GM12874 (cell line): ENCODE results near the gene RNF11.

Experiments used
- TF ChIP-seq, protein P1 (sequence below): IDR thresholded peaks from 2 replicates; pipeline ENCODE4 v1.5.1; 2011; ENCODE audit warnings: low read depth, mild to moderate bottlenecking, control low read depth, low read length, moderate library complexity; ENCODE audit not compliant: insufficient read depth

The RNF11 gene

DNA sequence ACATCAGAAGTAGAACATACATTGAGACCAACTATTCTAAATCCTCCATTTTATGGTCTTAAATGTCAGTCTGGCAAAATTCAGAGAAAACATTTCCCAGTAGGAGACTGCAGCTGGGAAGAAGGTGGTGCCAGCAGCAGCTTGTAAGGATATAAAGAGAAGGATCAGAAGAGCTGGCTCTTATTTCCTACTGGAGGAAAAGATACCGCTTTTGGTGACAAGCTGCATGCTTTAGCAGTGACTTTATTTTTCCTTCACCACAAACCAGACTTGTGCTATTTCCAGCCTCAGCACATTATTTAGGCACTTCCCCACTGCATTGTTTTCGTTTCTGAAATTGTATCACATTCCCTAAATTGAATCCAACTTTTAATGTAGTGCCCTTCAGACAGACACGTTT, 28.4 kb downstream of the RNF11 start:
- TF ChIP-seq, protein P1, sequence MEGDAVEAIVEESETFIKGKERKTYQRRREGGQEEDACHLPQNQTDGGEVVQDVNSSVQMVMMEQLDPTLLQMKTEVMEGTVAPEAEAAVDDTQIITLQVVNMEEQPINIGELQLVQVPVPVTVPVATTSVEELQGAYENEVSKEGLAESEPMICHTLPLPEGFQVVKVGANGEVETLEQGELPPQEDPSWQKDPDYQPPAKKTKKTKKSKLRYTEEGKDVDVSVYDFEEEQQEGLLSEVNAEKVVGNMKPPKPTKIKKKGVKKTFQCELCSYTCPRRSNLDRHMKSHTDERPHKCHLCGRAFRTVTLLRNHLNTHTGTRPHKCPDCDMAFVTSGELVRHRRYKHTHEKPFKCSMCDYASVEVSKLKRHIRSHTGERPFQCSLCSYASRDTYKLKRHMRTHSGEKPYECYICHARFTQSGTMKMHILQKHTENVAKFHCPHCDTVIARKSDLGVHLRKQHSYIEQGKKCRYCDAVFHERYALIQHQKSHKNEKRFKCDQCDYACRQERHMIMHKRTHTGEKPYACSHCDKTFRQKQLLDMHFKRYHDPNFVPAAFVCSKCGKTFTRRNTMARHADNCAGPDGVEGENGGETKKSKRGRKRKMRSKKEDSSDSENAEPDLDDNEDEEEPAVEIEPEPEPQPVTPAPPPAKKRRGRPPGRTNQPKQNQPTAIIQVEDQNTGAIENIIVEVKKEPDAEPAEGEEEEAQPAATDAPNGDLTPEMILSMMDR = no peak

DNA sequence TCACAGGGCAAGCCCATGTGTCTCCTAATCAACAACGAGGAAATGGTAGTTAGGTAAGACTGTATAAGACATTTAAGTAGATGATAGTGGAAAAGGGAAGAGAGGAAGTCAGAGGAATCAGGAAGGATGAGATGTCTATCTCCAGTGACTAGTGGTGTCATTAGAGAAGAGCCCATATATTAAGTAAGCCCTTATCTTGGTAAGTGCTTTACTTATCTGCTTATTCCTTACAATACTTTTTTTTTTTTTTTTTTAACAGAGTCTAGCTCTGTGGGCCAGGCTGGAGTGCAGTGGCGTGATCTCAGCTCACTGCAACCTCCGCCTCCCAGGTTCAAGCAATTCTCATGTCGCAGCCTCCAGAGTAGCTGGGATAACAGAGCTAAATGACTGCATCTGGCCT, 29.5 kb downstream of the RNF11 start:
- TF ChIP-seq, protein P1 = no peak

DNA sequence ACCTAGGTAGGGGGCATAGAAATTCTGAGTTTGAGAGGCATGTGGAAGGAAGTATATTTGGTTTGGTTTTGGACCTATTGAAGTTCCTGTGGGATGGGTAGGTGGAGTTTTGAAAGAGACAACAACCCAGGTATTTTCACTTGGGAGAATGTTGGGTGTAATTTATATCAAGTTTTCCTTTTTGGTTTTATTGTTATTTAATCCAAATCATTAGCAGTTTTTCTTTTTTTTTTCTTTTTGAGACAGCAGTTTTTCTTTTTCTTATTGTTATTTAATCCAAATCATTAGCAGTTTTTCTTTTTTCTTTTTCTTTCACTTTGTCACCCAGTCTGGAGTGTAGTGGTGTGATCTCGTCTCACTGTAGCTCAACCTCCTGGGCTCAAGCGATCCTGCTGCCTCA, 30.1 kb downstream of the RNF11 start:
- TF ChIP-seq, protein P1 = no peak

DNA sequence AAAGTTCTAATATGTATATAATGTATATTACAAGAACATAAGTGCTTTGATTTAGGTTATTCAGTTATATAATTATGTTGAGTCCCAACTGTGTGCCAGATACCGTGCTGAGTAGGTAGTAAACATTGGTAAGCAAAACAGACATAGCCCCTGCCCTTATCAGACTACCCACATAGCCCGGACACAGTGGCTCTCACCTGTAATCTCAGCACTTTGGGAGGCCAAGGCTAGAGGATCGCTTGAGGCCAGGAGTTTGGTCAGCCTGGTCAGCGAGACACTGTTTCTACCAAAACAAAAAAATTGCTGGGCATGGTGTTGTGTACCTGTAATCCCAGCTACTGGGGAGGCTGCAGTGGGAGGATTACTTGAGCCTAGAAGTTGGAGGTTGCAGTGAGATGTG, 30.7 kb downstream of the RNF11 start:
- TF ChIP-seq, protein P1 = no peak

GRCh38 chr1:51268634-51269033, 32.6 kb downstream of the RNF11 start:
- TF ChIP-seq, protein P1 = no peak

- TF ChIP-seq, protein P1 = no peak
Observed at GRCh38 chr1:51270751-51271150, 34.7 kb downstream of the RNF11 start.

GRCh38 chr1:51272916-51273315, 36.8 kb downstream of the RNF11 start:
- TF ChIP-seq, protein P1 = no peak

DNA sequence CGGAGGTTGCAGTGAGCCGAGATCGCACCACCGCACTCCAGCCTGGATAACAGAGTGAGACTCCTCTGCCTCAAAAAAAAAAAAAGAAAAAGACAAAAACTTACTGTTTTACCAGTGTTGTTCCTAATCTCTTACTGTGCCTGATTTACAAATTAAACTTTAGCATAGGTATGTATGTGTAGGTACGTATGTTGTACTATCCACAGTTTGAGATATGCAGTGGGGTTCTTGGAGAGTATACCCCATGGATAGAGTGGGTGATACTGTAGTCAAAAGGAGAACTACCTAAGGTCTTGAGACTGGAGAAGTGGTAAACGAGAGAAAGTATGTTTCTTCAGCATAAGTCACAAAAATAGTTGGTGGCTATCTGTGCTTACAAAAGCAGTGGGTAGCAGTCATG, 38.6 kb downstream of the RNF11 start:
- TF ChIP-seq, protein P1 = no peak
